Smooth muscle cell of the brain vasculature (primary cell): ENCODE results near the gene FCN3.
"Not testable (repeated sequence)": the region's sequence is repeated elsewhere in the genome, so short reads cannot be mapped to it uniquely, and the experiment has no call there.

Source experiments
- DNase-seq: peaks from one replicate; pipeline ENCODE4 v3.0.0-alpha.2; 2012; ENCODE audit warnings: low read depth, low spot score

The FCN3 gene

GRCh38 chr1:27374362-27375086, at the start of gene FCN3:
Gene FCN3 (minus strand): TSS chr1:27374824. CDS start chr1:27374818, 6 bp downstream.
- no peak for DNase-seq

GRCh38 chr1:27423709-27424108, 49.1 kb upstream of the FCN3 start:
- DNase-seq: no peak

GRCh38 chr1:27418326-27419185, 43.9 kb upstream of the FCN3 start:
- no peak for DNase-seq

- no peak for DNase-seq
Observed at GRCh38 chr1:27417713-27418112, 43.1 kb upstream of the FCN3 start.

- DNase-seq: no peak
Observed at GRCh38 chr1:27416387-27417111, 41.9 kb upstream of the FCN3 start.

- DNase-seq: no peak
Observed at GRCh38 chr1:27414091-27414490, 39.5 kb upstream of the FCN3 start.

- no peak for DNase-seq
Observed at GRCh38 chr1:27413004-27413403, 38.4 kb upstream of the FCN3 start.

GRCh38 chr1:27412502-27412901, 37.9 kb upstream of the FCN3 start:
- DNase-seq: no peak

GRCh38 chr1:27410709-27411108, 36.1 kb upstream of the FCN3 start:
- DNase-seq: no peak

- DNase-seq: no peak
Observed at GRCh38 chr1:27409669-27410068, 35.0 kb upstream of the FCN3 start.

- DNase-seq: no peak
Observed at GRCh38 chr1:27408151-27408550, 33.5 kb upstream of the FCN3 start.

- DNase-seq: not testable (repeated sequence)
Observed at GRCh38 chr1:27406791-27407190, 32.2 kb upstream of the FCN3 start.

GRCh38 chr1:27406362-27406680, 31.7 kb upstream of the FCN3 start:
- DNase-seq: no peak

- DNase-seq: not testable (repeated sequence)
Observed at GRCh38 chr1:27405598-27406361, 31.2 kb upstream of the FCN3 start.

GRCh38 chr1:27405074-27405473, 30.4 kb upstream of the FCN3 start:
- DNase-seq: no peak

- DNase-seq: no peak
Observed at GRCh38 chr1:27403931-27404330, 29.3 kb upstream of the FCN3 start.

GRCh38 chr1:27403065-27403726, 28.6 kb upstream of the FCN3 start:
- DNase-seq: no peak

GRCh38 chr1:27402349-27402754, 27.7 kb upstream of the FCN3 start:
- DNase-seq: no peak

GRCh38 chr1:27400963-27401341, 26.3 kb upstream of the FCN3 start:
- no peak for DNase-seq

GRCh38 chr1:27400082-27400962, 25.7 kb upstream of the FCN3 start:
- no peak for DNase-seq
